Gastroesophageal sphincter (tissue), 4 donors: ENCODE results near the gene NRSN2. TPM values are rescaled to one million over a fixed set of nuclear protein-coding genes. Genes with fewer than 3 reads are reported as not detected.
A peak's percentile ranks its signal among the peaks of the same experiment; 100 is the strongest.

Source experiments
- ATAC-seq: fragments of 150-250 bp; one replicate; pipeline ENCODE4 v1.9.1; 2016; ENCODE audit warnings: mild to moderate bottlenecking, moderate library complexity
- H3K27ac ChIP-seq, 4 donors: fragments of 200-600 bp; sonication (generic) in 3 of 4; 1 replicate in 3 of 4; 2 replicates in 1 of 4; pipeline ENCODE4 v1.5.1; 2016 to 2019
- H3K27me3 ChIP-seq: fragments of 200-600 bp; sonication (generic); one replicate; pipeline ENCODE4 v1.5.1; 2019
- H3K36me3 ChIP-seq, 2 donors: fragments of 200-600 bp; sonication (generic); one replicate each; pipeline ENCODE4 v1.5.1; 2019; ENCODE audit warnings: control low read depth in 1 of 2
- H3K4me1 ChIP-seq, 3 donors: fragments of 200-600 bp; sonication (generic); 1 replicate in 2 of 3; 2 replicates in 1 of 3; pipeline ENCODE4 v1.5.1; 2016 to 2019; ENCODE audit warnings: control low read depth in 2 of 3
- H3K4me3 ChIP-seq, 2 donors: fragments of 200-600 bp; sonication (generic); one replicate each; pipeline ENCODE4 v1.5.1; 2019; ENCODE audit warnings: mild to moderate bottlenecking in 1 of 2, moderate library complexity in 1 of 2
- H3K9me3 ChIP-seq, 3 donors: fragments of 200-600 bp; sonication (generic); one replicate each; pipeline ENCODE4 v1.5.1; 2017 to 2019; ENCODE audit warnings: control low read depth in 2 of 3
- EP300 ChIP-seq: sonication (generic); formaldehyde crosslinking; IDR thresholded peaks from one replicate; pipeline ENCODE4 v1.6.1; 2017; ENCODE audit warnings: antibody characterized with exemption, mild to moderate bottlenecking
- POLR2A ChIP-seq, 2 donors: fragments of 450-650 bp; IDR thresholded peaks; one replicate each; pipeline ENCODE4 v1.6.1; 2017; ENCODE audit warnings: antibody characterized with exemption in 2 of 2, mild to moderate bottlenecking in 2 of 2, moderate library complexity in 1 of 2
- POLR2AphosphoS5 ChIP-seq: sonication (generic); formaldehyde crosslinking; IDR thresholded peaks from one replicate; pipeline ENCODE4 v1.6.1; 2017; ENCODE audit warnings: antibody characterized with exemption
- WGBS, 2 donors: methylation state at CpG; one replicate each; pipeline ENCODE4 v1.1.5; 2018; ENCODE audit warnings: low coverage in 1 of 2; 5-methylcytosine and 5-hydroxymethylcytosine counted together
- total RNA-seq, 4 donors: library from RNA; depleted of rRNA; stranded (reverse); fragments of >200 nt; gene quantifications; one replicate each; pipeline ENCODE4 v1.1.0, GENCODE V29; 2016
- TF ChIP-seq, protein P1 (sequence below), 4 experiments: fragments of 200-600 bp in 2 of 4; fragments of 450-650 bp in 2 of 4; sonication (generic) in 1 of 4; IDR thresholded peaks; one replicate each; pipeline ENCODE4 v1.5.1; 2017 to 2019; ENCODE audit warnings: antibody characterized with exemption in 4 of 4, mild to moderate bottlenecking in 2 of 4, moderate library complexity in 2 of 4

The NRSN2 gene
- total RNA-seq, 4 donors from 2014 or later = 25.3 to 51.6 (median 30.2) TPM

DNA sequence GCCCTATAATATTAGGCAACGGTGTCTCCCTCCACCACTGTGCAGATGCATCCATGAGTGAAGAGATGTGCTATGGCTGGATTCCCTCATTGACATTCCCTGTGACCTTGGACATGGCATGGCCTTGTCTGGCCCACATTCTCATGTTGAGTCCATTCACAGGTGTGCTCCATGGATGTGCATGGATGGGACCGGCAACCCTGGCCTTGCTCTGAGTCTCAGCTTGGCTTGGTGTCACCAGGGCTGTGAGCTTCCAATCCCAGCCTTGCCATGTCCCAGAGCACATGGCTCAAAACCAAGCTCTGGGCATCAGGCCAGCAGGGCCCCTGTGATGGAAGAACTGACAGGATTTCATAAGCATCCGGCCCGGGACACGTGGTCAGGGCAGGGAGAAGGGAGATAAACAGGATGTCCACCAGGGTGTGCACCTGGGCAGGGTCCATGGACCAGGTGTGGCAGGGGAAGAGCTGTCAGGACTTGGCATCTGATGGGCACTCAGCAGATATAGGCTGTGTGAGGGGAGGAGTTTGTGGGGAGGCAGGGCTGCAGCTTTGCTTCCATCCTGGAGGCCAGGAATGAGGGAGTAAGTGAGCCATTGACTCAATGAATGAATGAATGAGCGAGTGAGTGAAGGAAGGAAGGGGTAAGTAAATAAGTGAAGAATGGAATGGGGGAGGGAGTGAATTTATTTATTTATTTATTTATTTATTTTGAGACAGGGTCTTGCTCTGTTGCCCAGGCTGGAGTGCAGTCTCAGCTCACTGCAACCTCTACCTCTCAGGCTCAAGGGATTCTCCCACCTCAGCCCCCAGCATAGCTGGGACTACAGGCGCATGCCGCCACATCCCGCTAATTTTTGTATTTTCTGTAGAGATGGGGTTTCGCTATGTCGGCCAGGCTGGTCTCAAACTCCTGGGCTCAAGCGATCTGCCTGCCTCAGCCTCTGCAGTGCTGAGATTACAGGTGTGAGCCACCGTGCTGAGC lies 15.7 kb downstream of the NRSN2 start:
- Histone ChIP-seq H3K4me3 (no peak overlapping the region), H3K27me3 (no peaks in the 10 kb centered on the region), H3K36me3 (no peaks in the 10 kb centered on the region), H3K27ac (no peak overlapping the region), H3K9me3 (no peaks in the 10 kb centered on the region), H3K4me1 (peaks cover 0 to 9% (median 0%) of the 10 kb centered on the region in 3 donors)
- 75 to 89% methylated on average over 5 to 6 of the region's 13 CpGs for WGBS, 2 donors
- peak; percentile 83 for ATAC-seq
- TF ChIP-seq, protein P1, sequence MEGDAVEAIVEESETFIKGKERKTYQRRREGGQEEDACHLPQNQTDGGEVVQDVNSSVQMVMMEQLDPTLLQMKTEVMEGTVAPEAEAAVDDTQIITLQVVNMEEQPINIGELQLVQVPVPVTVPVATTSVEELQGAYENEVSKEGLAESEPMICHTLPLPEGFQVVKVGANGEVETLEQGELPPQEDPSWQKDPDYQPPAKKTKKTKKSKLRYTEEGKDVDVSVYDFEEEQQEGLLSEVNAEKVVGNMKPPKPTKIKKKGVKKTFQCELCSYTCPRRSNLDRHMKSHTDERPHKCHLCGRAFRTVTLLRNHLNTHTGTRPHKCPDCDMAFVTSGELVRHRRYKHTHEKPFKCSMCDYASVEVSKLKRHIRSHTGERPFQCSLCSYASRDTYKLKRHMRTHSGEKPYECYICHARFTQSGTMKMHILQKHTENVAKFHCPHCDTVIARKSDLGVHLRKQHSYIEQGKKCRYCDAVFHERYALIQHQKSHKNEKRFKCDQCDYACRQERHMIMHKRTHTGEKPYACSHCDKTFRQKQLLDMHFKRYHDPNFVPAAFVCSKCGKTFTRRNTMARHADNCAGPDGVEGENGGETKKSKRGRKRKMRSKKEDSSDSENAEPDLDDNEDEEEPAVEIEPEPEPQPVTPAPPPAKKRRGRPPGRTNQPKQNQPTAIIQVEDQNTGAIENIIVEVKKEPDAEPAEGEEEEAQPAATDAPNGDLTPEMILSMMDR (IDR thresholded peaks at IDR 0.05) = peak in 2 of 4 experiments; percentile 18 to 28
- no peak for TF ChIP-seq POLR2A (IDR thresholded peaks at IDR 0.05)

DNA sequence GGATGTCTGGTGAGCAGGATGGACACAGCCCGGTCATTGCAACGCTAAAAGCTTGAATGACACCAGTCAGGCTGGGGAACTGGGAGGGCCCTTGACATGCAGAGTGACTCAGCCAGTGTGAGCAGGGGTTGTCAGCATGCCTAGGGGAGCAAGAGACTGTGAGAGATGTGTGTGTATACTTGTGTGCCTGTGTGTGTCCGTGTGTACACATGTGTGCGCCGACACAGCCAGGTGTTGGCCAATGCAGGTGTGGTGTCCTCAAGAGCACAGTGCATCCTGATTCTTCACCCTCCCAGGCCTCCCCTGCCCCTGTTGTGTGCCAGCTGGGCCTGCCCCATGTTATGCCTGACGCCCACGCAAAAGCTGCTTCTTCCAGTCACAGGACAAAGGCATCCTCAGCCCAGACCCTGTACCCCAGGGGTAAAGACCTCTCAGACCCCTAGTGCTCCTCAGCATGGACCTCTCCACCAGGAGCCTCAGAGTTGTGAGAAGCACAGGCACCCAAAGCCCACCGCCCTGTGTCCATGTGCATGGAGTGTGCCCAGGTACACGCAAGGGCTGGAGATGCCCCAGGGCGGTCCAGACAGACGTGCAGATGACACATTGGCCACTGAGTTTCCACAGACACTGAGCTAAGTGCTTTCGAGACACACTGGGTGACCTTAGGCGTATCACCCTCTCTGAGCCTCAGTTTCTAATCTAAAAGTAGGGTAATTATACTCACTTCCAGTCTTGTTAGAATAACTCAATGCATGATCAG lies 16.6 kb downstream of the NRSN2 start:
- no peaks in the 10 kb centered on the region for H3K36me3 ChIP-seq
- WGBS, 2 donors = 70 to 86% methylated on average over 3 to 9 of the region's 13 CpGs
- TF ChIP-seq POLR2A (IDR thresholded peaks at IDR 0.05) = no peak
- TF ChIP-seq EP300 = no peak
- TF ChIP-seq, protein P1 (IDR thresholded peaks at IDR 0.05) = no peak
- TF ChIP-seq POLR2AphosphoS5 = no peak
- H3K4me3 ChIP-seq = no peak overlapping the region
- no peaks in the 10 kb centered on the region for H3K9me3 ChIP-seq
- peaks cover 2% of the 10 kb centered on the region for H3K27me3 ChIP-seq
- H3K27ac ChIP-seq = no peak overlapping the region
- peaks cover 0 to 9% (median 0%) of the 10 kb centered on the region in 3 donors for H3K4me1 ChIP-seq
- ATAC-seq = no peak

DNA sequence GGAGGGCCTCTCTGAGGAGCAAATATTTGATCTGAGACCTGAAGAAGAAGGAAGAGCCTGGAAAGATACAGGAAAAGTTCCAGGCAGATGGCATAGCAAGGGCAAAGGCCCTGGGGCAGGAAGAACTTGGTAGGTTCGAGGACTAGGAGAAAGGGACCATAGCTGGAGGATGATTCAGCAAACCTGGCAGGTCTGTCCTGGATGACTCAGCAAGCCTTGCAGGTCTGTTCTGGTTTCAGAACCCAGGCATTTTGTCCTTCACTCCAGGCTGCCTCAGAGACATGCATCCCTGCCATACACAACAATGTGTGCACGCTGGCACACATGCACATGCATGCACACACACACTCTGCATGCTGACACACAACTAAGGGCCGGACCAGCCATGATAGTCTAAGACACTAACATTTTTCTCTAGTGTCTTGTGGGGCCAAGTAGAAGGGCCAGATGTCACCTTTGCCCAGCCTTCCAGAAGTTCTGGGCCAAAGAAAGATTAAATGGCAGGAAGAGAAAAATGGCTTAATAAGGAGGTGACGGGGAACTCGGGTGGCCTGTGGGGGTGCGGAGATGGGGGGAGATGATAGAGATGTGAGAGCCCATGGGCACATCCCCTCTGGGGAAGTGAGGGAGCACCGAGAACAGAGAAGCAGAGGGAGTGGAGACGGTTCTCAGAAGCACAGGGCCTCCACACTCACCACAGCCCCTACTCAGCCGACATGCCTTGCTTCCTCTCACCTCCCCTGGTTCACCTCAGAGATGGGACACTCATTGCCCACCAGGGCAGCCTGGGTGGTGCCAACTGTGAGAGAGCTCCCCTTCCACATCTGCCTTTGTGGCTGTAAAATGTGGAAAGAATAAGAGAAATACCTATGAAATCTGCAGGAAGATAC lies 18.2 kb downstream of the NRSN2 start:
- Histone ChIP-seq H3K9me3 (no peaks in the 10 kb centered on the region), H3K4me1 (peaks cover 0 to 9% (median 0%) of the 10 kb centered on the region in 3 donors), H3K27me3 (peaks cover 9% of the 10 kb centered on the region), H3K4me3 (no peak overlapping the region), H3K27ac (no peak overlapping the region), H3K36me3 (no peaks in the 10 kb centered on the region)
- no peak for ATAC-seq
- no peak for TF ChIP-seq EP300
- TF ChIP-seq POLR2AphosphoS5 = no peak
- TF ChIP-seq, protein P1 (IDR thresholded peaks at IDR 0.05) = no peak
- TF ChIP-seq POLR2A (IDR thresholded peaks at IDR 0.05) = no peak
- 63 to 86% methylated on average over 6 to 9 of the region's 9 CpGs for WGBS, 2 donors

DNA sequence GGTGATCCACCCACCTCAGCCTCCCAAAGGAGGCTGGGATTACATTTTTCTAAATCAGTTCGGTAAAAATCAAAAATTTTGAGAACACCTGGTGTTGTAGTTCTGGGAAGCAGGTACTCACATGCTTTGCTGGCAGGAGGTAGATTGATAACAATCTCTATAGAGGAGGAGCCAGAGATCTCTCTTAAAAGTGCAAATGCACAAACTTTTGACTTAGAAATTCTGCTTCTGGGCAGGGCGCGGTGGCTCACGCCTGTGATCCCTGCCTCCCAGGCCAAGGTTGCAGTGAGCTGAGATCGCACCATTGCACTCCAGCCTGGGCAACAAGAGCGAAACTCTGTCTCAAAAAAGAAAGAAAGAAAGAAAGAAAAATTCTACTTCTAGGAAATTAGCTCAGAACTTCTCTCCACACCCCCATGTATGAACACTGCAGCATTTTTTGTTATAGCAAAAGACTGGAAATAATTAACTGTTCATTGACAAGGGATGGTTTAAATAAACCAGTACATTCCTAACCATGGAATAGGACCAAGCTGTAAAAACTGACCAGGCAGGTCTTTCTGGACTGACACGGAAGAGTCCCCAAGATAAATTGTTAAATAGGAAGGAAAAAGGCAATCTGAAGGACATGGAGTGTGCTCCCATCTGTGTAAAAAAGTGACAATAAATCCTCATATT lies 19.3 kb downstream of the NRSN2 start:
- TF ChIP-seq POLR2A (IDR thresholded peaks at IDR 0.05) (no peak), EP300 (no peak), POLR2AphosphoS5 (no peak)
- TF ChIP-seq, protein P1 (IDR thresholded peaks at IDR 0.05) = no peak
- ATAC-seq = no peak
- peaks cover 9% of the 10 kb centered on the region for H3K27me3 ChIP-seq
- H3K27ac ChIP-seq = no peak overlapping the region
- no peaks in the 10 kb centered on the region for H3K36me3 ChIP-seq
- H3K4me3 ChIP-seq = no peak overlapping the region
- 78% methylated on average over 5 of the region's 7 CpGs; no CpG with 5 or more reads in 1 of the 2 donors for WGBS, 2 donors
- no peaks in the 10 kb centered on the region for H3K9me3 ChIP-seq
- peaks cover 0 to 10% (median 0%) of the 10 kb centered on the region in 3 donors for H3K4me1 ChIP-seq
